ENCODE measurements around the gene FANCM. TPM values are rescaled to one million over a fixed set of nuclear protein-coding genes. Genes with fewer than 3 reads are reported as not detected.

Gene FANCM
- total RNA-seq, 1 donor from 2014 or later: 4.4 TPM

- Mint-ChIP-seq H3K27ac (ENCODE audit: unreplicated experiment) (no peak overlapping the region), H3K4me3 (ENCODE audit: unreplicated experiment) (no peak overlapping the region)
Measured at GRCh38 chr14:45150386-45150890, 14.7 kb downstream of the FANCM start.

GRCh38 chr14:45156067-45156466 is 20.3 kb downstream of the FANCM start:
- Mint-ChIP-seq H3K4me1 (ENCODE audit: unreplicated experiment) (no peaks in the 10 kb centered on the region), H3K27me3 (ENCODE audit: unreplicated experiment) (no peaks in the 10 kb centered on the region), H3K27ac (ENCODE audit: unreplicated experiment) (no peak overlapping the region), H3K9me3 (ENCODE audit: unreplicated experiment) (no peaks in the 10 kb centered on the region), H3K4me3 (ENCODE audit: unreplicated experiment) (no peak overlapping the region), H3K36me3 (ENCODE audit: unreplicated experiment) (no peaks in the 10 kb centered on the region)
- TF ChIP-seq, protein P1, sequence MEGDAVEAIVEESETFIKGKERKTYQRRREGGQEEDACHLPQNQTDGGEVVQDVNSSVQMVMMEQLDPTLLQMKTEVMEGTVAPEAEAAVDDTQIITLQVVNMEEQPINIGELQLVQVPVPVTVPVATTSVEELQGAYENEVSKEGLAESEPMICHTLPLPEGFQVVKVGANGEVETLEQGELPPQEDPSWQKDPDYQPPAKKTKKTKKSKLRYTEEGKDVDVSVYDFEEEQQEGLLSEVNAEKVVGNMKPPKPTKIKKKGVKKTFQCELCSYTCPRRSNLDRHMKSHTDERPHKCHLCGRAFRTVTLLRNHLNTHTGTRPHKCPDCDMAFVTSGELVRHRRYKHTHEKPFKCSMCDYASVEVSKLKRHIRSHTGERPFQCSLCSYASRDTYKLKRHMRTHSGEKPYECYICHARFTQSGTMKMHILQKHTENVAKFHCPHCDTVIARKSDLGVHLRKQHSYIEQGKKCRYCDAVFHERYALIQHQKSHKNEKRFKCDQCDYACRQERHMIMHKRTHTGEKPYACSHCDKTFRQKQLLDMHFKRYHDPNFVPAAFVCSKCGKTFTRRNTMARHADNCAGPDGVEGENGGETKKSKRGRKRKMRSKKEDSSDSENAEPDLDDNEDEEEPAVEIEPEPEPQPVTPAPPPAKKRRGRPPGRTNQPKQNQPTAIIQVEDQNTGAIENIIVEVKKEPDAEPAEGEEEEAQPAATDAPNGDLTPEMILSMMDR (IDR thresholded peaks at IDR 0.05): no peak
- no peak for DNase-seq (ENCODE audit: extremely low spot score, unreplicated experiment)

More at GRCh38 chr14:45150386-45150890, 14.7 kb downstream of the FANCM start:
- Mint-ChIP-seq H3K36me3 (ENCODE audit: unreplicated experiment) (peaks cover 4% of the 10 kb centered on the region), H3K9me3 (ENCODE audit: unreplicated experiment) (no peaks in the 10 kb centered on the region), H3K4me1 (ENCODE audit: unreplicated experiment) (no peaks in the 10 kb centered on the region), H3K27me3 (ENCODE audit: unreplicated experiment) (no peaks in the 10 kb centered on the region)
- DNase-seq (ENCODE audit: extremely low spot score, unreplicated experiment): no peak
- TF ChIP-seq, protein P1 (IDR thresholded peaks at IDR 0.05): no peak

DNA sequence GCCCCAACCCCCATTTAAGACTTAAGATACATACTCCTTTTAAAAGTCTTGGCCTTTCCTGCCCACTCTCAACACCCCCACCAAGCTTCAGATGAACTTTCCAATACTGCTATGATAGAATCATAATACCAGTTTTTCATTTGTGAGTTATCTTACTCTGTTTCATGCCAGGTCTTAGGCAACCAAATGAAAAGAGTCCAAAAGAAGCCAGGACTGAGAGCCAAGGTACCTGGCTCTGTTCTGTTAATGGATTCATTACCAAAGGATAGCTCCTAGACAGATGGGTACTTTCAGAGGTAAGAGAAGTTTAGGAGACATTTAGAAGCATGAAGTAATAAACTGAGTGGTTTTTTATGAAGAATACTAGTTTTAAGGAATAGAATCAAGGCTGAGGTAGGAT is 34.2 kb downstream of the FANCM start:
- DNase-seq (ENCODE audit: extremely low spot score, unreplicated experiment): no peak
- no peaks in the 10 kb centered on the region for H3K27me3 Mint-ChIP-seq (ENCODE audit: unreplicated experiment)
- H3K36me3 Mint-ChIP-seq (ENCODE audit: unreplicated experiment): peaks cover 4% of the 10 kb centered on the region
- no peaks in the 10 kb centered on the region for H3K4me1 Mint-ChIP-seq (ENCODE audit: unreplicated experiment)
- H3K9me3 Mint-ChIP-seq (ENCODE audit: unreplicated experiment): no peaks in the 10 kb centered on the region
- H3K4me3 Mint-ChIP-seq (ENCODE audit: unreplicated experiment): no peak overlapping the region
- TF ChIP-seq, protein P1 (IDR thresholded peaks at IDR 0.05): no peak
- H3K27ac Mint-ChIP-seq (ENCODE audit: unreplicated experiment): no peak overlapping the region

DNA sequence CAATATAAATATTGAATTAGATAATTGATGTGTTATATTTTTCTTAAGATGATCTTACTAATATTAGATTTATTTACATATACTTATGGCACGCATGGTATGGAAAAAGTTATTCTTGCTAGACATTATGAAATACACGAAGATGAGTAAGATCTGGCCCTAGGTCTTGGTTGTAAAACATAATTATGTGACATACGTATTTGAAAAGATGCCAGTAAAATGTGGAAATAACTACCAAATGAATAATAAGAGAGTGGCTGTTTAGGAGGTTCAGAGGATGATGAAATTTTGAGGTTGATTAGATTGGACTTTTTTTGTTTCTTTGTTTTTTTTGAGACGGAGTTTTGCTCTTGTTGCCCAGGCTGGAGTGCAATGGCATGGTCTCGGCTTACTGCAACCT is 41.3 kb downstream of the FANCM start:
- Mint-ChIP-seq H3K36me3 (ENCODE audit: unreplicated experiment) (no peaks in the 10 kb centered on the region), H3K4me3 (ENCODE audit: unreplicated experiment) (no peak overlapping the region), H3K27ac (ENCODE audit: unreplicated experiment) (peak overlapping the region; percentile 45), H3K27me3 (ENCODE audit: unreplicated experiment) (no peaks in the 10 kb centered on the region), H3K9me3 (ENCODE audit: unreplicated experiment) (no peaks in the 10 kb centered on the region), H3K4me1 (ENCODE audit: unreplicated experiment) (peaks cover 3% of the 10 kb centered on the region)
- no peak for DNase-seq (ENCODE audit: extremely low spot score, unreplicated experiment)
- TF ChIP-seq, protein P1 (IDR thresholded peaks at IDR 0.05): no peak

- Mint-ChIP-seq H3K27ac (ENCODE audit: unreplicated experiment) (no peak overlapping the region), H3K4me3 (ENCODE audit: unreplicated experiment) (no peak overlapping the region), H3K4me1 (ENCODE audit: unreplicated experiment) (peaks cover 3% of the 10 kb centered on the region), H3K27me3 (ENCODE audit: unreplicated experiment) (no peaks in the 10 kb centered on the region), H3K36me3 (ENCODE audit: unreplicated experiment) (no peaks in the 10 kb centered on the region), H3K9me3 (ENCODE audit: unreplicated experiment) (no peaks in the 10 kb centered on the region)
- DNase-seq (ENCODE audit: extremely low spot score, unreplicated experiment): no peak
- TF ChIP-seq, protein P1 (IDR thresholded peaks at IDR 0.05): no peak
Measured at GRCh38 chr14:45181329-45181728, 45.6 kb downstream of the FANCM start.
